ENCODE measurements around the gene PPP1CA.

DNA sequence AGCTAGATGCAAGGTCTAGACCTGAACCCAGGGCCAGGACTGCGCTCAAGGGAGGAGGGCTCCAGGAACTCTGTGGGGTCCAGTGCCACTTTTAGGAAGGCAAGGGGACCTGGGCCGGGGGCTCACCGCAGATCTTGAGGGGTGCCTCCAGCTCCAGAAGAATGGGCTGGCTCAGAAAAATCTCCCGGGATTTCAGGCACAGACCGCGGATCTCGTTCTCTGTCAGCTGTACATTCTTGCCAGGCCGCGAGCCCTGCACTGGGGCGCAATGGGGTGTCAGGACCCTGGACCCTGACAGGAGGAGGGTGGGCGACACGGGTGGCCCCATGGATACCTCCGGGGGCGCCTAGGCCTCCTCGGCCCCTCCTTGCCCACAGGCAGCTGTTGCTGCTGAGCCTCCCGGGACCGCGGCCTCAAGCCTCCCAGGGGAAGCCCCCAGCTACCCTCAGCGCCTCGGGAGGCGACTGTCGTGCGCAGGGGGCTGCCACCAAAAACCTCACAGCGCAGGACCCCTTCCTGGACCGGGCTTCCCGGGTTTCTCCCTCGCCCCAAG lies 640 bp downstream of the PPP1CA start:
- TF ChIP-seq, protein P1, sequence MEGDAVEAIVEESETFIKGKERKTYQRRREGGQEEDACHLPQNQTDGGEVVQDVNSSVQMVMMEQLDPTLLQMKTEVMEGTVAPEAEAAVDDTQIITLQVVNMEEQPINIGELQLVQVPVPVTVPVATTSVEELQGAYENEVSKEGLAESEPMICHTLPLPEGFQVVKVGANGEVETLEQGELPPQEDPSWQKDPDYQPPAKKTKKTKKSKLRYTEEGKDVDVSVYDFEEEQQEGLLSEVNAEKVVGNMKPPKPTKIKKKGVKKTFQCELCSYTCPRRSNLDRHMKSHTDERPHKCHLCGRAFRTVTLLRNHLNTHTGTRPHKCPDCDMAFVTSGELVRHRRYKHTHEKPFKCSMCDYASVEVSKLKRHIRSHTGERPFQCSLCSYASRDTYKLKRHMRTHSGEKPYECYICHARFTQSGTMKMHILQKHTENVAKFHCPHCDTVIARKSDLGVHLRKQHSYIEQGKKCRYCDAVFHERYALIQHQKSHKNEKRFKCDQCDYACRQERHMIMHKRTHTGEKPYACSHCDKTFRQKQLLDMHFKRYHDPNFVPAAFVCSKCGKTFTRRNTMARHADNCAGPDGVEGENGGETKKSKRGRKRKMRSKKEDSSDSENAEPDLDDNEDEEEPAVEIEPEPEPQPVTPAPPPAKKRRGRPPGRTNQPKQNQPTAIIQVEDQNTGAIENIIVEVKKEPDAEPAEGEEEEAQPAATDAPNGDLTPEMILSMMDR (IDR thresholded peaks at IDR 0.05; ENCODE audit: insufficient read depth, low read depth, low read length), result no peak
- no peak for TF ChIP-seq EZH2 (IDR thresholded peaks at IDR 0.05; ENCODE audit: insufficient read depth, low read length)
